Measurements from ENCODE around the gene ZSWIM4. TPM values are rescaled to one million over a fixed set of nuclear protein-coding genes. Genes with fewer than 3 reads are reported as not detected.
A peak's percentile ranks its signal among the peaks of the same experiment; 100 is the strongest.
"Not testable (repeated sequence)": the region's sequence is repeated elsewhere in the genome, so short reads cannot be mapped to it uniquely, and the experiment has no call there.

ZSWIM4 gene
- total RNA-seq: 1.5 TPM
- polyA plus RNA-seq (ENCODE audit: insufficient read depth in 1 of 8, insufficient read length in 8 of 8, low replicate concordance in 1 of 8): 1 to 10 TPM; 3.1 to 6.1 (median 4.5) TPM
- long read RNA-seq, donor 1: 0 reads
- long read RNA-seq, donor 2: 0 reads
- long read RNA-seq, donor 3: 0 reads
- long read RNA-seq, donor 4: 0 reads
- long read RNA-seq, donor 5: 0 reads
- long read RNA-seq, donor 6: 0 reads
- long read RNA-seq, donor 7: 0 reads
- long read RNA-seq, donor 8: 0 reads
- long read RNA-seq, donor 9: 0 reads
- long read RNA-seq, donor 10: 0 reads
- long read RNA-seq, donor 11: 0 reads

- WGBS (ENCODE audit: insufficient coverage): under 1% methylated on average over 63 of the region's 71 CpGs
Measured at GRCh38 chr19:13794757-13795589, at the start of gene ZSWIM4. Gene ZSWIM4 (plus strand): TSS chr19:13795443. CDS start chr19:13795649, 206 bp downstream.

GRCh38 chr19:13747098-13747453 lies 48.2 kb upstream of the ZSWIM4 start:
- H3K27ac ChIP-seq (ENCODE audit: low read length): peak overlapping the region; percentile 55
- H3K27me3 ChIP-seq (ENCODE audit: control insufficient read depth, insufficient read depth, low read length): no peaks in the 10 kb centered on the region
- peak overlapping the region; percentile 77 for H3K4me3 ChIP-seq (ENCODE audit: low read length)
- H3K9me3 ChIP-seq (replicated peaks; ENCODE audit: control insufficient read depth, low read depth, low read length): peaks cover 3% of the 10 kb centered on the region
- no peak for DNase-seq
- H3K4me1 ChIP-seq (ENCODE audit: control insufficient read depth, insufficient read depth, low read length): peaks cover 10% of the 10 kb centered on the region
- WGBS (ENCODE audit: insufficient coverage): 100% methylated on average over 2 of the region's 8 CpGs
- H3K36me3 ChIP-seq (ENCODE audit: control insufficient read depth, insufficient read depth, low read length): peaks cover 11% of the 10 kb centered on the region

More at GRCh38 chr19:13794757-13795589, at the start of gene ZSWIM4:
- no peaks in the 10 kb centered on the region for H3K27me3 ChIP-seq (ENCODE audit: control insufficient read depth, insufficient read depth, low read length)
- peak; percentile 100 for DNase-seq
- no peaks in the 10 kb centered on the region for H3K9me3 ChIP-seq (replicated peaks; ENCODE audit: control insufficient read depth, low read depth, low read length)
- peaks cover 2% of the 10 kb centered on the region for H3K36me3 ChIP-seq (ENCODE audit: control insufficient read depth, insufficient read depth, low read length)
- peak within 1 kb of the TSS; percentile 94 for H3K4me3 ChIP-seq (ENCODE audit: low read length)
- H3K4me1 ChIP-seq (ENCODE audit: control insufficient read depth, insufficient read depth, low read length): peaks cover 25% of the 10 kb centered on the region
- peak within 1 kb of the TSS; percentile 85 for H3K27ac ChIP-seq (ENCODE audit: low read length)

DNA sequence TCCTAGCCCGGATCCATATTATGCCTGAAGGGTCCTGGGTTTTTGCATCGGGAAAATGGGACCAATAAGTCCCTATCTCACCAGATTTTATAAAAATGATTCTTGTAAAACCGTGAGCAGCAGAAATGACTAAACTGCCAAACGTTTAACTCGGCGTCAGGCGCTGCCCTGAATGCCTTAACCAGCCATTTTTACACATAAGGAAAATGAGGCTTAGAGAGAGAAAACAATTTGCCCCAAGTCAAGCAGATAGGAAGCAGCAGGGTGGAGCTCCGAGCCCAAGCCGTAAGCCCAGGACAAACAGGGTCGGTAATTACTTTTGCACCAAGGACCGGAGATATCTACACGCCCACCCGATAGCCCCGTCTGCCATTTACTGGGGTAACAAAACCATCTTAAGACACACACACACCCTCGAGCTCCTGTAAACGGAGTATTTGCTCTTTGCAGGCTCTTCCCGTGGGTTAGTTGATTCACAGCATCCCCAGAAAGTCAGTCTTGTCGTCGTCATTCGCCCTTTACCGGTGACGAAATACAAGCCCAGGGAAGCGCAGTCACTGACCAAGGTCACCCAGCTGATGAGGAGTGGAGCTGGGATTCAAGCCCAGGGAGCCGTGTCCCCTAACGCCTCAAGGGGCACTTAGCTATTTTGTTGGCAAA lies 46.9 kb upstream of the ZSWIM4 start:
- Histone ChIP-seq H3K4me1 (ENCODE audit: control insufficient read depth, insufficient read depth, low read length) (peaks cover 10% of the 10 kb centered on the region), H3K27me3 (ENCODE audit: control insufficient read depth, insufficient read depth, low read length) (no peaks in the 10 kb centered on the region), H3K27ac (ENCODE audit: low read length) (peak overlapping the region; percentile 82), H3K9me3 (replicated peaks; ENCODE audit: control insufficient read depth, low read depth, low read length) (peaks cover 3% of the 10 kb centered on the region), H3K4me3 (ENCODE audit: low read length) (peak overlapping the region; percentile 77), H3K36me3 (ENCODE audit: control insufficient read depth, insufficient read depth, low read length) (peaks cover 19% of the 10 kb centered on the region)
- DNase-seq: peak; percentile 26
- 2% methylated on average over 18 of the region's 25 CpGs for WGBS (ENCODE audit: insufficient coverage)

- Histone ChIP-seq H3K4me1 (ENCODE audit: control insufficient read depth, insufficient read depth, low read length) (peaks cover 10% of the 10 kb centered on the region), H3K27me3 (ENCODE audit: control insufficient read depth, insufficient read depth, low read length) (no peaks in the 10 kb centered on the region), H3K27ac (ENCODE audit: low read length) (no peak overlapping the region), H3K36me3 (ENCODE audit: control insufficient read depth, insufficient read depth, low read length) (peaks cover 45% of the 10 kb centered on the region), H3K4me3 (ENCODE audit: low read length) (no peak overlapping the region), H3K9me3 (replicated peaks; ENCODE audit: control insufficient read depth, low read depth, low read length) (peaks cover 3% of the 10 kb centered on the region)
- WGBS (ENCODE audit: insufficient coverage): 88% methylated on average over 12 of the region's 16 CpGs
- no peak for DNase-seq
Measured at GRCh38 chr19:13751436-13751835, 43.8 kb upstream of the ZSWIM4 start.

GRCh38 chr19:13753622-13754021 lies 41.6 kb upstream of the ZSWIM4 start:
- not testable (repeated sequence) for H3K4me1 ChIP-seq (ENCODE audit: control insufficient read depth, insufficient read depth, low read length); DNase-seq; H3K9me3 ChIP-seq (replicated peaks; ENCODE audit: control insufficient read depth, low read depth, low read length); H3K4me3 ChIP-seq (ENCODE audit: low read length); H3K27me3 ChIP-seq (ENCODE audit: control insufficient read depth, insufficient read depth, low read length); H3K27ac ChIP-seq (ENCODE audit: low read length)
- peaks cover 65% of the 10 kb centered on the region for H3K36me3 ChIP-seq (ENCODE audit: control insufficient read depth, insufficient read depth, low read length)
- WGBS (ENCODE audit: insufficient coverage): no CpG with 5 or more reads among the region's 7 CpGs

- DNase-seq: no peak
- WGBS (ENCODE audit: insufficient coverage): 94% methylated on average over 8 of the region's 9 CpGs
Measured at GRCh38 chr19:13756210-13756609, 39.0 kb upstream of the ZSWIM4 start.

GRCh38 chr19:13757805-13758772 lies 37.2 kb upstream of the ZSWIM4 start:
- H3K27ac ChIP-seq (ENCODE audit: low read length): no peak overlapping the region
- H3K4me3 ChIP-seq (ENCODE audit: low read length): no peak overlapping the region
- no peak for DNase-seq
- no peaks in the 10 kb centered on the region for H3K27me3 ChIP-seq (ENCODE audit: control insufficient read depth, insufficient read depth, low read length)
- peaks cover 76% of the 10 kb centered on the region for H3K36me3 ChIP-seq (ENCODE audit: control insufficient read depth, insufficient read depth, low read length)
- 88% methylated on average over 10 of the region's 15 CpGs for WGBS (ENCODE audit: insufficient coverage)
- H3K9me3 ChIP-seq (replicated peaks; ENCODE audit: control insufficient read depth, low read depth, low read length): no peaks in the 10 kb centered on the region
- no peaks in the 10 kb centered on the region for H3K4me1 ChIP-seq (ENCODE audit: control insufficient read depth, insufficient read depth, low read length)

More at GRCh38 chr19:13756210-13756609, 39.0 kb upstream of the ZSWIM4 start:
- no peaks in the 10 kb centered on the region for H3K4me1 ChIP-seq (ENCODE audit: control insufficient read depth, insufficient read depth, low read length)
- H3K27ac ChIP-seq (ENCODE audit: low read length): no peak overlapping the region
- no peaks in the 10 kb centered on the region for H3K9me3 ChIP-seq (replicated peaks; ENCODE audit: control insufficient read depth, low read depth, low read length)
- H3K4me3 ChIP-seq (ENCODE audit: low read length): no peak overlapping the region
- peaks cover 79% of the 10 kb centered on the region for H3K36me3 ChIP-seq (ENCODE audit: control insufficient read depth, insufficient read depth, low read length)
- no peaks in the 10 kb centered on the region for H3K27me3 ChIP-seq (ENCODE audit: control insufficient read depth, insufficient read depth, low read length)

DNA sequence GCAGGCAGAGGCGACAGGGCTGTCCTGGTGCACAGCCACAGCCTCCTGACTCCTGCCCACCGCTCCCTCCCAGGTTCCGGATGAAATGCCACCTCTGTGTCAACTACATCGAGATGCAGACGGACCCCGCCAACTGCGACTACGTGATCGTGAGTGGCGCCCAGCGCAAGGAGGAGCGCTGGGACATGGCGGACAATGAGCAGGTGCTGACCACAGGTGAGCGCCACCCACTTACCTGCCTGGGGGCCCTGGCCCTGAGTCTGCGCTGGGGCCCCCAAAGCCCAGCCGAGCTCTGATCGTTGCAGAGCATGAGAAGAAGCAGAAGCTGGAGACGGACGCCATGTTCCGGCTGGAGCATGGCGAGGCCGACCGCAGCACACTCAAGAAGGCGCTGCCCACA lies 36.4 kb upstream of the ZSWIM4 start:
- H3K27ac ChIP-seq (ENCODE audit: low read length): no peak overlapping the region
- peaks cover 1% of the 10 kb centered on the region for H3K4me1 ChIP-seq (ENCODE audit: control insufficient read depth, insufficient read depth, low read length)
- H3K9me3 ChIP-seq (replicated peaks; ENCODE audit: control insufficient read depth, low read depth, low read length): no peaks in the 10 kb centered on the region
- H3K4me3 ChIP-seq (ENCODE audit: low read length): no peak overlapping the region
- H3K27me3 ChIP-seq (ENCODE audit: control insufficient read depth, insufficient read depth, low read length): no peaks in the 10 kb centered on the region
- H3K36me3 ChIP-seq (ENCODE audit: control insufficient read depth, insufficient read depth, low read length): peaks cover 74% of the 10 kb centered on the region
- DNase-seq: no peak
- 93% methylated on average over 24 of the region's 24 CpGs for WGBS (ENCODE audit: insufficient coverage)

DNA sequence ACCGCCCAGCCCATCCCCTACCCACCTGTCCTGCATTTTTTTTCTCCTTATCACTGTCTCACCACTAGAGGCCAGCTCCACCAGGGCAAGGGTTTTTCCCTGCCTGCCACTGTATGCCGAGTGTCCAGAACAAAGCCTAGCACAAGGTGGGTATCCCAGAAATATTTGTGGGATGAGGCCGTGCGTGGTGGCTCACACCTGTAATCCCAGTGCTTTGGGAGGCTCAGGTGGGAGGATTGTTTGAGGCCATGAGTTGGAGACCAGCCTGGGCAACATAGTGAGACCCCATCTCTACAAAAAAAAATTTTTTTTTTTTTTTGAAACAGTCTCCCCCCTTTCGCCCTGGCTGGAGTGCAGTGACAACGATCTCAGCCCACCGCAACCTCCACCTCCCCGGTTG lies 33.8 kb upstream of the ZSWIM4 start:
- Histone ChIP-seq H3K9me3 (replicated peaks; ENCODE audit: control insufficient read depth, low read depth, low read length) (no peaks in the 10 kb centered on the region), H3K4me1 (ENCODE audit: control insufficient read depth, insufficient read depth, low read length) (peaks cover 15% of the 10 kb centered on the region), H3K27me3 (ENCODE audit: control insufficient read depth, insufficient read depth, low read length) (no peaks in the 10 kb centered on the region), H3K4me3 (ENCODE audit: low read length) (no peak overlapping the region), H3K27ac (ENCODE audit: low read length) (no peak overlapping the region), H3K36me3 (ENCODE audit: control insufficient read depth, insufficient read depth, low read length) (peaks cover 56% of the 10 kb centered on the region)
- no peak for DNase-seq
- 93% methylated on average over 3 of the region's 8 CpGs for WGBS (ENCODE audit: insufficient coverage)

Data from muscle of leg (tissue), 16 donors.